K562 treated with DMSO at 1 percent for 4 hours (cell line): ENCODE results near the gene MYH9. TPM values are rescaled to one million over a fixed set of nuclear protein-coding genes. Genes with fewer than 3 reads are reported as not detected.

ENCODE experiments used
- total RNA-seq: library from RNA; unstranded; fragments of 300-600 nt; gene quantifications from 2 replicates; pipeline ENCODE4 v1.2.3, GENCODE V29; 2022; ENCODE audit not compliant: insufficient read depth

MYH9 gene
- total RNA-seq, result 73.8 and 83.7 TPM in 2 replicates

GRCh38 chr22:36387959-36388726 lies at the start of gene MYH9:
MYH9 (minus strand) TSS chr22:36387967; CDS start chr22:36349236, 38,731 bp downstream.

GRCh38 chr22:36252754-36253522 lies 134.8 kb downstream of the MYH9 start, which contains the start of gene APOL1:
APOL1 (plus strand) TSS chr22:36253133; CDS start chr22:36254956, 1,823 bp downstream.

GRCh38 chr22:36239401-36240171 lies 148.2 kb downstream of the MYH9 start, which contains the start of gene APOL2:
APOL2 (minus strand) TSS chr22:36239527; CDS start chr22:36233162, 6,365 bp downstream.

Other genes starting within 250 kb of the MYH9 start
- gene APOL3, start 227.2 kb downstream of the MYH9 start, total RNA-seq, result 1.9 and 2.8 TPM in 2 replicates
- 13.9 and 15.6 TPM in 2 replicates for gene APOL4, start 186.2 kb downstream of the MYH9 start, total RNA-seq
- 9.5 and 15.3 TPM in 2 replicates for gene APOL2, start 148.4 kb downstream of the MYH9 start, total RNA-seq
- gene APOL1, start 134.8 kb downstream of the MYH9 start, total RNA-seq, result 32.2 and 44.1 TPM in 2 replicates
- gene TXN2, start 93.7 kb upstream of the MYH9 start, total RNA-seq, result 110 and 118 TPM in 2 replicates
- gene FOXRED2, start 119.1 kb upstream of the MYH9 start, total RNA-seq, result 31.2 and 34.8 TPM in 2 replicates
- gene EIF3D, start 141.2 kb upstream of the MYH9 start, total RNA-seq, result 307 and 310 TPM in 2 replicates